Left colon (tissue), 2 donors: ENCODE data around the gene SLC25A41. TPM values are rescaled to one million over a fixed set of nuclear protein-coding genes. Genes with fewer than 3 reads are reported as not detected.
"Not testable (repeated sequence)": the region's sequence is repeated elsewhere in the genome, so short reads cannot be mapped to it uniquely, and the experiment has no call there.

ENCODE experiments used
- ATAC-seq: fragments of 200-7000 bp; cut with Tn5 transposase; one replicate; pipeline ENCODE4 v1.9.1; 2020; ENCODE audit warnings: mild to moderate bottlenecking, moderate library complexity
- DNase-seq, 2 donors: peaks; one replicate each; pipeline ENCODE4 v3.0.0-alpha.2; 2020
- intact Hi-C, 2 donors: fragments of 100-400 bp; cut with DNase I in 1 of 2; cut with micrococcal nuclease in 1 of 2; formaldehyde crosslinking; loops; one replicate each; pipeline versions ENCODE4 v1.11.2 to v1.14.0; 2022; cut with DNase I, micrococcal nuclease
- total RNA-seq, 2 donors: library from RNA; stranded (reverse); fragmentation: NEBNext Ultra II Directional; extraction: Animal tissue kit (Norgen Biotek cat#: 25700); gene quantifications; one replicate each; pipeline ENCODE4 v1.2.1, GENCODE V29; 2021
- donor health status: DM: no; HTN: no; CAD: no.
- donor health status: DM: yes; HTN: yes; CAD: no.

The SLC25A41 gene
- total RNA-seq, 2 donors from 2014 or later = 0.47 to 0.85 TPM

DNA sequence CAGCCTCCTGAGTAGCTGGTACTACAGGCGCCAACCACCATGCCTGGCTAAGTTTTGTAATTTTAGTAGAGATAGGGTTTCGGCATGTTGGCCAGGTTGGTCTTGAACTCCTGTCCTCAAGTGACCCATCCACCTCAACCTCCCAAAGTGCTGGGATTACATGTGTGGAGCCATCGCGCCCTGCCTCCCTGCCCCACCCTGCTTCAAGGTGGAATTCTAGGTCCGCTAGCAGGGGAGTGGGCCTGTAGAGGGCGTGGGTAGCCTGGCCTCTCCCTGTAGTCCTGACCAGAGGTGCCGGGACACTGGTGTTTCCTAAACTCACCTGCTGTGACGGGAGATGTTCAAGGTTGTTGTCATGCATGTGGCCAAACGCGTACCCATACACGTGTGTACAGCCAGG, 398 bp downstream of the SLC25A41 start:
- DNase-seq (no peak), ATAC-seq (no peak)
- intact Hi-C loops = no loop called here

DNA sequence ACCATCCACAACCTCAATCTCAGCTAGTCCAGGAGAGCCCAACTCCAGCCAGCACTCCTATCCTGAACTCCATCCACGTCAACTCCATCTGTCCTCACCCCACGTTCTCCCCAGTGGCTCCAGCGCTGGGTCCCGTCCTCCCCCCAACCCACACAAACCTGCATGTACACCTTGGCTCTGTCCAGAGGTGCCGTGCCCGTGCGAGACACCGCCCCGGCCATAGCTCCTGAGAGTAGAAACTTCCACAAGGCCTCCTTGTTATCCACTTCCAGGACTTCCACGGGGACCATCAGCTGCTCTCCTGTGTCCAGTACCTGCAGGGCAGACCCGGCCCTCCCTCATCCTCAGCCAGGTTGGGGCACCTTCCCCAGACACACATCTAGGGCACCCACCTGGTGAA, 1.7 kb downstream of the SLC25A41 start:
- intact Hi-C loops = no loop called here
- no peak for ATAC-seq

DNA sequence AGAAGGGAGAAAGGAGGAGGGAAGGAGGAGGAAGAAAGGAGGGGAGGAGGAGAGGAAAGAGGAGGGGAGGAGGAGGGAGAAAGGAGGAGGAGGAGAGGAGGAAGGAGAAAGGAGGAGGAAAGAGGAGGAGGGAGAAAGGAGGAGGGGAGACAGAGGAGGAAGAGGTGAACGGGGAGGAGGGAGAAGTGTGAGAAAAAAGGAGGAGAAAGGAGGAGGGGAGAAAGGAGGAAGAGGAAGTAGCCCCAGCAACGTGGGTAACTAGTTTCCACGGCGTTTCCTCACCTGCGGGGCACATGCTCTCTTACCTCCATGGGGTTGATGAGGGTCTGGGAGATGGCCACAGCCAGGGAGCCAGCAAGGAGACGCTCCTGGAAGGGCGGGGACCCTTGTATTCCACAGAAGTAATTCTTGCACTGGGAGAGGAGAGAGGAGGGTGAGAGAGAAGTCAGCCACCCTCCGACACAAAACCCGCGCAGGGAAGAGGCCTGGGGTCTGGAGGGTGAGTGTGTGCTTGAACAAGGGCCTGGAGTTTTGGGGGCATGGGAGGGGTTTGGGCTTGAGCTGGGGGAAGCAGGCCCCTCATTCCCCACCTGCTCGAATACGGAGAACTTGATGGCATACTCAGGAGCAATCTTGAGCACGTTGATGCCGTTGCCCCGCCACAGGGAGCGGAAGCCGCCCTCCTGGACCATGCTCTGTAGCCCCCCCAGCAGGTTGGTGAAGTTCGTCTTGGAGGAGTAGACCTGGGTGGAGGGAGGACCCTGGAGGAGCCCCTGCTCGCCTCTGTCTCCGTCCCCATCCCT, 3.9 kb downstream of the SLC25A41 start:
- DNase-seq (no peak), ATAC-seq (no peak)
- intact Hi-C loops = no loop called here

More for the DNA sequence above, 1.7 kb downstream of the SLC25A41 start:
- DNase-seq = no peak

DNA sequence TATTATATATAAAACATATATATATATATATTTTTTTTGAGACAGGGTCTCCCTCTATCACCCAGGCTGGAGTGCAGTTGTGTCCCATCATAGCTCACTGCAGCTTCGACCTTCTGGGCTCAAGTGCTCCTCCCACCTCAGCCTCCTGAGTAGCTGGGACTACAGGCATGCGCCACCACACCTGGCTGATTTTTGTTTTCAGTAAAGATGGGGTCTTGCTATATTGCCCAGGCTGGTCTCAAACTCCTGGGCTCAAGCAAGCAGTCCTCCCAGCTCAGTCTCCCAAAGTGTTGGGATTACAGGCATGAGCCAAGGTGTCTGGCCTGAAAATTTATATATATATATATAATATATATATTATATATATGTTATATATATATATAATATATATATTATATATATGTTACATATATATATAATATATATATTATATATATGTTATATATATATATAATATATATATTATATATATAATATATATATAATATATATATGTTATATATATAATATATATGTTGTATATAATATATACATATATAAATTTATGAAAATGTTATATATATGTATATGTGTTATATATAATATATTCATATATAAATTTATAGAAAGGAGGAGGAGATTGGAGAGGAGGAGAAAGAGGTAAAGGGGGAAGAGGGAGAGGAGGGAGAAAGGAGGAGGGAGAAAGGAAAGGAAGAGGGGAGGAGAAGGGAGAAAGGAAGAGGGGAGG, 4.7 kb downstream of the SLC25A41 start:
- DNase-seq, ATAC-seq, intact Hi-C loops: not testable (repeated sequence)

DNA sequence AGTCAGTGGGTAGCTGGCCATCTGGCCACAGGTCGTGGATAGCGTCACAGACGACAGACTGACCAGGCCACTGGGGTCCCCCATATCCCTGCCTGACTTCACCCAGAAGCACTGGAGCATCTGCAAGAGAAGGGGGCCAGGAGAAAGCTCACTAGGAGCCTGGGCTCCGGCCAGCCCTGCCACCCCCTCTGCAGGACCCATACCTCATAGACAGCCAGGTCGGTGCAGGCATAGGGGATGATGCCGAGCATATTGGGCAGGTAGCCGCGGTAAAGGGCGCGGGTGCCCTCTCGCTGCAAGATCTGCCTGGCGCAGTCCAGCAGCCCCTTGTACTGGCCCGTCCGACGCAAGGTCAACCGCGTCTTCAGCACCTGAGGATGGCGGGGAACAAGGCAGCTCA, 6.4 kb downstream of the SLC25A41 start:
- ATAC-seq (no peak), DNase-seq (no peak)
- intact Hi-C loops = no loop called here

DNA sequence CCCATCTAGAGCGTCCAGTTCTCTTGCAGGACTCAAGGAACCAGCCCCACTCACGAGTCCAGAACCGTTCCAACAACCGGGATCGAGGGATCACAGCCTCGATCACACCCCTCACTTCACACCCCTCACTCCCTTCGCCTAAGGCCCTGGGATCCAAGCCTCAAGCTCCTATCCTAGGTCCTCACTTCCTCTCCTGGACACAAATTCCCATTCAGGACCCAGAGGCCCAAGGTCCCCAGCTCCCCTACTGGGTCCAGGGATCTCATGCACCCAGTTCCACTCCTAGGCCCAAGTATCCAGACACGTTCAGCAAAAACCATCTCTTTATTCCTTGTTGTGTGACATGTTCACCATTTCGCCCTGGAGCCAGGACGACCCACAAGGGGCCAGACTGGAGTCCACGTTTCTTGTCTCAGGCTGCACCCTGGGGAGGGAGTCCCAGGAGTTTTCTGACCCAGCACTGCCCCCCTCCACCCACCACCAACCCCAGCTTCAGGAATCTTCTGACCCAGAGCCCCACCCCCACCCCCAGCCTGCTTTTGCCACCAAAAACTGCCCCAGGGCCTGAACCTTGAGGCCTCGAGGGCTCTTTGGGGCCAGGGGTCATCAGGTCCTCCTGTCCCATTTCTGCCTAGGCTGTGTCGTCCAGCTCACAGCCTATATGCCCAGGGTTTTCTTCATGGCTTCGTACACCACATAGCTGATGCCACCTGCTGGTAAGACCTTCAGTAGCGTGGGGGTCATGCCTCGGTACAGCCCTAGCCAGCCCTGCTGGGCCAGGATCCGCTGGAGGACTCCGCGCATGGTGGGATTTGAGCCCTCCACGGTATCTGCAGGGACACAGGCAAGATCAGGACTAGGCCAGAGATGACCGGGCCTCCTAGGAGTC, 7.6 kb downstream of the SLC25A41 start:
- no peak for ATAC-seq
- DNase-seq = no peak
- intact Hi-C loops = no loop called here

DNA sequence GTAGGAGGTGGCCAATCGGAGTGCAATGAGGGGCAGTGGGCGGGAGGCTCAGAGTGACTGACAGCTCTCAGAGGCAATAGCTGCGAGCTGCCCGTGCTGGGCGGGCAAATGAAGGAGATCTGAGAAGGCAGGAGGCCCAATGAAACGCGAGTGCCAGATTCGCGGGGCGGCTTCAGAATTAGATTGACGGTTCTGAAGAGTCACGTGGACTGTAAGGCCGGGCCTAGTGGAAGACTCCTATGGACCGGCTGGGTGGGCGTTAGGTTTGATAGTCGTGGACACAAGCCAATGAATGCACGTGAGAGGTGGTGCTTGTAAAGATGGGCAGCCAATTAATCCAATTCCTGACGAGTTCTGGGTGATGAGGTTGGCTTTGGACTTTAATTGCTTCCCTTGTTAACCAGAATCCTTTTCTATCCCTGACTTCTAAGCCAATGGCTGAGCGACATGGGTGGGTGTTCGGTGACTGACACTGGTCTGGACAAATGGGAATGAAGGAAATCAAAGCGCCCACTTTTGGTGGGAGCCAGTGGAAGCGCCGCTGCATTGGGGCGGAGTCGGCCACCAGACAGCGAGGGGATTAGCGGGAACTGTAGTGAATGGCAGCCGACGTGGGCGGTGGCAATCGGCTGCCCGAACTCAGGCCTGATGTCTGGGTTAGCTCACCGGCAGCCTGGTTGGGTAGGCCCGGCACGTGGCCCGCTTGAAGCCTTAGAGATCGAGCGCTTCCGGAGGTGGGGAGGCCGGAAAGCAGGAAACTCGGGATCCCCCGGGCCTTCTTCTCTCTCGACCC, 8.4 kb downstream of the SLC25A41 start:
- intact Hi-C loops = no loop called here
- DNase-seq (peak; percentile 99 to 100), ATAC-seq (peak; percentile 87)

DNA sequence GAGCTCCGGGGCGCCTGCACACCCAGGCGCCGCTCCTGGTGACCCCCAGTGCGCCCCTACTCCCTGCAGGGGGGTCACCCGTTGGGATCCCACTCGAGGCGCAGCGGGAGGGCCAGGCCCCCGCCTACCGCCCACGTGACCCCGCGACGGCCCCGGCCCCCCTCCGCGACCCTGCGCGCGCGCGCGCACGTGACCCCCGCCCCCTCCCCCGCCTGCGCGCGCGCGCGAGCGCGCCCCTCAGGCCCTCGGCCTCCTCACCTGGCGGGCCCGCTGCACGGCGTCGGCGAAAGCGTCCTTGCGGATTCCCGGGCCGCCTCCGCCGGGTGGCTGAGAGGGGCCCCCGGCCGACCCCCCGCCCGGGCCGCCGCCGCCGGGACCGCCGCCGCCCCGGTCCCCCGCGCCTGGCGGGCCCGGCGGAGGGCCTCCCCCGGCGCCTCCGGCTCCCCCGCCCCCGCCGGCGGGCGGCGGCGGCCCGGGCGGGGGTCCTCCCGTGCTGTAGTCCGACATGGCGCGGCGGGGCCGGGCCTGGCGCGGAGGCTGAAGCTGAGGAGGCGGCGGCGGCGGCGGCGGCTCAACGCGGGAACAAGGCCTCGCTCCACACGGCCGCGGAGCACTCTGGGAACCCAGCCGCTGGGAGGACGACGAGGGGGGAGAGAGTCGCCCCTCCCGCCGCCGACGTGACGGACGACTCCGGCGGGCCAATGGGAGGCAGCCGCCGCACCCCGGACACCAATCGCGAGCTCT, 9.2 kb downstream of the SLC25A41 start, which contains the start of gene KHSRP:
KHSRP (minus strand) TSS at position 617 of the 744 bp plus-strand sequence; CDS start at position 507, 110 bp downstream.
- no peak for ATAC-seq
- DNase-seq = no peak
- intact Hi-C loops = no loop called here

DNA sequence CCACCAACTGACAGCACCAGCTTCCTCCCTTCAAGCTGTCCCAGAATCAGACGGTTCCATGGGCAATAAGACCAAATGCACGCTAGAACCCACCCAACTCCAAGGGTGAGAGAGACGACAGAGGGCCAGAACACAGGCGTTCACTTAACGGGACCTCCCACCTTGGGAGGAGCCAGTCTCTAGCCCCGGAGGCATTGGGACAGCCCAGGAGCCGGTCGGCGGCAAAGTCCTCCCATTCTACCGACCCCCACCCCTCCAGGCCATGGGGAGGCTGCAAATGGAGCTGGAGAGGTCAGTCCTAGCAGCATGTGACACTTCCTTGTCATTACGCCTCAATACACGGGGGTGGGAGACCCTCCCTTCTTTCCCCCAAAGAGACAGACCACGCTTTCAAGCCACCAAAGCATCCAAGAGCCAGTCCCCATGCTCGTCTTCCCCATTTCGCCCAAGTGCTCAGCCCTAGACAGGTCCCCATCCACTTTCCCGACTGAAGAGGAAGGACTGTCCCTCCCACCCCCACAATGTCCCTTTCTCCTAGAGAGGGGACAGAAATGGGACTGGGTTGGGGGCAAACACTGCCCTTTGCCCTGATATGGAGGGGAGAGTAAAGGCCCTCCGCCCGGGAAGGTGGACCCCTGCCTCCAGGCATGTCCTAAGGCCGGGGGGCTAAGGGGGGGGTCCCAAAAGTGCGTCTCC, 9.9 kb downstream of the SLC25A41 start:
- peak; percentile 48 to 51 for DNase-seq
- no peak for ATAC-seq
- intact Hi-C loops = no loop called here

DNA sequence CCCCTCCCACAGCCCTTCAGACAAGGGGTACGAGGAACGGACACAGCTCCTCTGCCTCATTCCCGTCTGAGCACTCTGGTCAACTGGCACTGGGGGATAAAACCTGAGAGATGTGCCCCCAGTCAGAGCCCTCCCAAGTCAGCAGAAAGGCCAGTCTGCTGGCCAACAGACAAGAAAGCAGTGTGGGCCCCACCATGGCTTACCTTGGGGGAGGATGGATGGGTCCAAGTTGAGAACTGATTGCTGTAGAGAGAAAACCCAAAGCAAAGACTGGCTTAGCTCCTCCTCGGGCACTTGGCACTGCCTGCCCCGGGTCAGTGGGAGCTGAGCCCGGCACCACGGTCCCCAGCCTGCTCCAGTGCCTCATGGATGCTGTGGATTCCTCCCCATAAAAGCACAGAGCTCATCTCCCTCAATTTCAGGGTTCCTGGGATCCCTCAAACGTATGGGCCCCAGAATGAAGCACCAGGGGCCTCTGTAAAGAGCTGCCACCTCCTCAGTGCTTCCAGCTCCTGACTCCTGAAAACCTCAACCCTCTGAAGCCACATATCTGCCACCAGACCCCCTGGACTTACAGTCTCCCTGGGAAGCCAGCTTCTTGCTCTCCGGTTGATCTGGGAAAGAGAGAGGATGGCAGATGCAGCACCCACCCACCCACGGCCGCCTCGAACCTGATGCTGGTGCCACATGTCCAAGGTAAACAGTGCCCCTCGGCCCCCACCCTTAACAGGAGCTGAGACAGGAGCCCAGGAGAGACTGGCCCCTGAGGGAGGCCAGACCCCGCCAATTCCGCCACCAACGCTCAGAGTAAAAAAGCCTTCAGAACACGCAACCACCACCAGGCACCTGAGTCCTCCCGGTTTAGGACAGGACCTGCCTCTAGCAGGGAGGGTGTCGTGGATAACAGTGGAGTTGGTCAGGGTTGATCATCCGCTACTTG, 12.2 kb downstream of the SLC25A41 start:
- DNase-seq (no peak), ATAC-seq (no peak)
- intact Hi-C loops = no loop called here

DNA sequence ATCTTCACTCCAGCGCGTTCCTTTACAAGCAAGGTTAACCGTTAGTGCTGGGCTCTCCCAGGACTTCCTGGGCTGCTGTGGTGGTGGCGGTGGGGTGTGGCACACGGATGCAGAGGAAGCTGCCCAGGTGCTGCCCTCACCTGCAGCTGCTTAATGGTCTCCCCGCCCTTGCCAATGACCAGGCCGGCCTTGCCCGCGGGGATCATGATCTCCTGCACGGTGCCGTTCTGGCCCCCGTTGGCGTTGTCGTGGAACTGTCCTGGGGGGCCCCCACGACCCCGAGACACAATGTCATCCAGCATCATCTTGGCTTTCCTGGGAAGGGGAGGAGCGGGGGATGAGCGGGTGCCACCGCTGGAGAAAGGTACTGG, 15.0 kb downstream of the SLC25A41 start:
- DNase-seq (no peak), ATAC-seq (peak; percentile 57)
- intact Hi-C loops = no loop called here

DNA sequence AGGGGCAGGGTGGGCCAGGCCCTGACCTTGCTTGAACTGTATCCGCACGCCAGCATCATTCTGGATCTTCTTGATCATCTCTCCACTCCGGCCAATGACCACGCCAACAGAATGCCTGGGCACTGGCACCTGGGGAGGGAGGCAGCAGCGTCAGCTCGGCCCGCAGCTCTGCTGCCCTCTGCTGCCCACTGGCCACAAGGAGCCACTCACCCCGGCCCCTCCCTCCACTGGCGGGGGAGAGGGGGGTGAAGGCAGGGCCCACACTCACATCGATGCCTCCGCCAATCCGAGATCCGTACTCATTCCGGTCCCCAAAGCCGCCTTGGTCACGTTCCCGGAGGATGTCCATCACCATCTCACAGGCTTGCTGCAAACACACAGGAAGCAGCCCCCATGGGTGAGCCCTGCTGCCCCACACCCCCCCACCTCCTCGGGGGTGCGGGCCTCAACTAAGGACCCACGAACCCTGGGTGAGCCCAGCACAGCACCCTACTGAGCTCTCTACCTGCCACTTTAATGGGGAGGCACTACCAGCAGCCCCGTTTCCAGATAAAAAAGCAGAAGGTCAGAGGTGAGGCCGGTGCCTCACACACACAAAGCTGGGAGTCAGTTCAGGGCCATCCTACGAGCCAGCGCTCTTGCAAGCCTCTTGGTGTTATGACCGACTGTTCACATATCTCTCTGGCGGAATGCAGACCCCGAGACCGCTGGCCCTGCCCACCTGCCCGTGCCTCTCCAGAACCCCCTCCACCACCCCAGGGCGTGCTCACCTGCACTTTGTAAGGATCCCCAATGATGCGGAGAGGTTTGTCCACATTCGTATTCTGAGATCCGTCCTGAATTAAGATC, 15.6 kb downstream of the SLC25A41 start:
- ATAC-seq (peak; percentile 60), DNase-seq (no peak)
- intact Hi-C loops = no loop called here

DNA sequence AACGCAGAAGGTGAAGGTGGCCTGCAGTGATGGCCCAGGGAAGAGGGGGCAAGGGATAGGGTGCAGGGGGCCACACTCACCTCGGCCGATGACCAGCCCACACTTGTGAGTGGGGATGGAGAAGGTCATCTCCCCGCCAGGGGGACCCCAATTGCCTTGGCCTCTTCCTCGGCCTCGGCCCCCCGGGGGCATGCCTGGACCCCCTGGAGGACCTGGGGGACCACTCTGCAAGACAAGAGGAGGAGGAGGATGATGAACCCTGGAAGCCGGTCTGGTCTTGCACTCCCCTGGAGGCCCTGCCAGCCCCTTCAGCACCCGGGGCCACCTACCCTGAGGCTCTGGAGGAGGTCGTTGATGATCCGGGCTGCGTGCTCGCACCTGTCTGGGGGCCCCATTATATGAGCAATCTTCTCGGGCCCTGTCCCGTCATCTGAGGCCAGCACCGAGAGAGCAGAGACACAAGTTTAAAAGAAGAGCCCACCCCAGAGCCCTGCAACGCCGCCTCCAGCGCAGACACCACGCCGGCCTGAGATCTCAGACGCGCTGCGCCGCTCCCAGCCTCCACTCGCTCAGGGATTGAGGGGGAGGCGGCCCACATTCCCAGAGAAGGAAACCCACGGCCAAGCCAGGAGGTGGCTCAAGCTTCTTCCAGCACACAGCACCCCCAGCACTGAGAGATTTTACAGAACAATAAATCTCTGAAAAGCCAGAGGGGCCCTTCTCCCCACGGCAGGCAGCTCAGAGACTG, 16.7 kb downstream of the SLC25A41 start:
- ATAC-seq = no peak
- intact Hi-C loops = no loop called here
- DNase-seq = no peak

DNA sequence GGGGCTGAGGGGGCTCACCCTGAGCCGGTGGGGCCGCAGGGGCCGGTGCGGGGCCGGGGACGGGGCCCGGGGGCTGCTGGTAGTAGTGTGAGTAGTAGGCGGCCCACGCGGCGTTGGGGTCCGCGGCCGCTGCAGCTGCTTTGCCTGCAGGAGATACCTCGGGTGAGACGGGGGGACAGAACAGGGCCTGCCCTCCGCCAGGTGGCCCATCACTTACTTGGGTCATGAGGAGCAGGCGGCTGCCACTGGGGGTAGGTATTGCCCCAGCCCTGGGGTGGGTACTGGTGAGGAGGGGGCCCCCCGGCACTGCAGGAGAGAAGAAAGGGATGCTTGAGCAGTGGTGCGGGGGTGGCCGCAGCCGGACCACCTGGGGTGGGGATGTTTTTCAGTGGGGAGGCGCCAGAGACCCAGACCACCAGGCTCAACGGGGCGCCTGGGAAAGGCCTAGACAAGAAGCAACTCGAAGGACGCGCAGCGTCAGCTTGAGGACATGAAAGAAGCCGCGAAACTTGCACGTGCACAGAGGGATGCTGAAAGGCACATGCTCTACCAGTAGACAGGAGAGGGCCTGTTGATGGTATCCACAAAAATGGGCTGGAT, 17.9 kb downstream of the SLC25A41 start:
- intact Hi-C loops = no loop called here
- no peak for ATAC-seq
- no peak for DNase-seq
